GM19395 (cell line): ENCODE data around the gene TSG101.

Source experiments
- ATAC-seq: cut with Tn5 transposase; IDR thresholded peaks from one replicate; pipeline ENCODE4 v1.9.1; 2021; ENCODE audit warnings: mild to moderate bottlenecking, moderate library complexity; ENCODE audit not compliant: unreplicated experiment

The TSG101 gene, protein sequence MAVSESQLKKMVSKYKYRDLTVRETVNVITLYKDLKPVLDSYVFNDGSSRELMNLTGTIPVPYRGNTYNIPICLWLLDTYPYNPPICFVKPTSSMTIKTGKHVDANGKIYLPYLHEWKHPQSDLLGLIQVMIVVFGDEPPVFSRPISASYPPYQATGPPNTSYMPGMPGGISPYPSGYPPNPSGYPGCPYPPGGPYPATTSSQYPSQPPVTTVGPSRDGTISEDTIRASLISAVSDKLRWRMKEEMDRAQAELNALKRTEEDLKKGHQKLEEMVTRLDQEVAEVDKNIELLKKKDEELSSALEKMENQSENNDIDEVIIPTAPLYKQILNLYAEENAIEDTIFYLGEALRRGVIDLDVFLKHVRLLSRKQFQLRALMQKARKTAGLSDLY

GRCh38 chr11:18526521-18527296, at the start of gene TSG101:
Gene TSG101, minus strand, starts transcription at chr11:18526942. Its CDS starts 126 bp downstream, at chr11:18526816.
- ATAC-seq: peak; percentile 97

DNA sequence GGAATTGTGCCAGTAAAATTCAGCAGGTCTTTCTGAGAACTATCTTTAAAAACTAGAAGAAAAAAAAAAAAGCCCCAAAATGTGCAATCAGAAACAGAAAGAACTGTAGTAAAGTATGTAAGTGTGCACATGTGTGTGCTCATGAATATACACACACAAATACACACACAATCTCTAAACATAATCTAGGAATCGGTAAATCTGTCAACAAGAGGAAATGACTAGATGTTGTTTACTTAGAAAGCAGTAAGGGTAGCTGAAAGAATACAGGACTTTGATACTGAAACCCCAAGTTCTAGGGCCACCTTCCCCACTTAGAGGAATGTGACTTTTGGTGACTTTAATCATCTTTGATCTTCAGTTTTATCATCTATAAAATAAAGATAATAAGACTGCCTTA, 48.6 kb upstream of the TSG101 start:
- no peak for ATAC-seq

DNA sequence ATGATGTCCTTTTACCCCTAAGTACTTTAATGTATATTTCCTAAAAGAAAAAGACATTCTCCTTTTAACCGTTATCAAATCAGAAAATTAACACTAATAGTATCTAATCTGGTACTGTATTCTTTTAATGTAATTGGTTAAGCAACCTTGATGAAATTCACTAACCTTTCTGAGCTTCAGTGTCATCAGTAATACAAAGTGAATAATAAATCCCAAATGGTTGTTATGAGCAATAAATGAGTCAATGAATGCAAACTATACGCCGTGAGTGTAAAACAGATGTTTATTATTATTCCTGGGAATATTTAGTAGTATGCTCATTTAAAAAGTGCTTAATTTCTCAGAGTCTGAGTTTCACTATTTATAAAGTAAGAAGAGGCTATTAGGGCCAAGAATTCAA, 40.3 kb upstream of the TSG101 start:
- no peak for ATAC-seq

- ATAC-seq: no peak
Measured at GRCh38 chr11:18566406-18566805, 39.7 kb upstream of the TSG101 start.

DNA sequence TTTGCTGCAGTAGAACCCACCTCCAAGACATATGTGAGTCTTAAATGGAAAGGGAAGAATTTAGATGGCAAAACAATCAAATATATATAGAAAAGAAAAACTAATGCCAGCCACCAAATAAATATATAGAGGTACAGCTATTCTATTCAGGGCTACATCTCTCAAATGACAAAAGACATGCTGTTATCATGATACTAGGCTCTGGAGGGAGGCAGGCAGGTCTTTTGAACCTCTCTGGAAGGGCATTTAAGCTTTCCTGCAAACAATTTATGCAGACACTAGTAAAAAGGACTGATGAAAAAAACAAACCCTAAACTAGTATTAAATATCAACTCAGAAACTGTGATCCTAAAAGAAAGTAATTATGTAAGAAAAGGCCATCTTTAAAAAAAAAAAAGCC, 37.4 kb upstream of the TSG101 start:
- ATAC-seq: no peak

DNA sequence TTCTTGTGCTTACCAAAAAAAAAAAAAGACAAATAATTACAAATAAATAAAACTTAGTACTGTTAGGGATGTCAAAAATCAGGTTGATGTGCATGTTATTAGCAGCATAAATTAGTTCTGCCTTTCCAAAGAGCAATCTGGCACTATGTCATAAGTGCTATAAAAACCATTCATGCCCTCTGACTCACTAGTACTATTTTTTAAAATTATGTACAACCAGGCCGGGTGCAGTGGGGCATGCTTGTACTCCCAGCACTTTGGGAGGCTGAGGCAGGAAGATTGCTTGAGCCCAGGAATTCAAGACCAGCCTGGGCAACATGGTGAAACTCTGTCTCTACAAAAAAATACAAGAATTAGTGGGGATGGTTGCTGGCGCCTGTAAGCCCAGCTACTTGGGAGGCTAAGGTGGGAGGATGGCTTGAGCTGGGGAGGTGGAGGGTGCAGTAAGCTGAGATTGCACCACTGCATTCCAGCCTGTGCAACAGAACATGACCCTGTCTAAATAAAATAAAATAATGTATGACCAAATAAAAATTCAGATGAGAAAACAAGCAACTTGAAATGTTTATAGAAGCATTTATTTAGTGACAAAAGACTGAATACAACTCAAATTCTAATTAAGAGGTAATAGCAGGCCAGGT, 36.5 kb upstream of the TSG101 start:
- ATAC-seq: no peak

DNA sequence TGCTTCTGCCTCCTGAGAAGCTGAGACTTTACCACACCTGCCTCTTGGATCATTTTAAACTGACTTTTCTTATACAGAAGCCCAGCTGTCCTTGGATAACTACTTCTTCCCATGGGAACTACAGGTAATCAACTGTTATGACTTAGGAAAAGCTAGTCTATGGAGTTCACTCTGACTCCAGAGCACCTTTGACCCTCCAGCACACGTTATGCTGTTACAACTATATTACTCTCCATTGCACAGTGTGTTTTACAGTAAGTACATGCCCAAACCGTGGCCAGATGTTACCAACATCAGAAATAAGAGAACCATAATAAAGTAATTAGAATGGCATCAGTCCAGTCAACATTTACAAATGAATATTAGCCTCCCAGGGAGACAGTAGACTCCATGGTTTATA, 21.3 kb upstream of the TSG101 start:
- ATAC-seq: no peak

- peak; percentile 56 for ATAC-seq
Measured at GRCh38 chr11:18540207-18541009, 13.7 kb upstream of the TSG101 start.

GRCh38 chr11:18536209-18536608, 9.5 kb upstream of the TSG101 start:
- no peak for ATAC-seq

DNA sequence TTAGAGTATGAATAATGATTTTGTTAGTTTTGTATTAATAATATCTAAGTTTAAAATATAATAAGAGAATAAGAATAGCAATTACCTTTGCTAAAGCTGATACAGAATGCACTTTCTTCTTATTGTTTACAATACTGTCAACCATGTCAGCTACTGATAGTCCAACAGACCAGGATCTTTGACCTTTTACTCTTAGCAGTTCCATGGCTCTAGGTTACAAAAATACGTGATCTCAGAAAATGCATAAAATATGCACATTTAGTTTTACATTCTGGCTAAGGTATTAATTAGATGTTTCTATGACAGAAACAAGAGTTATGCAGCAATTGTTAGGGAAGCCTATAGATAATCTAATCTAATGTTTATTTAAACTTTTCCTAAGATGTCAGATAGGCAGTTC, 7.5 kb upstream of the TSG101 start:
- ATAC-seq: no peak

DNA sequence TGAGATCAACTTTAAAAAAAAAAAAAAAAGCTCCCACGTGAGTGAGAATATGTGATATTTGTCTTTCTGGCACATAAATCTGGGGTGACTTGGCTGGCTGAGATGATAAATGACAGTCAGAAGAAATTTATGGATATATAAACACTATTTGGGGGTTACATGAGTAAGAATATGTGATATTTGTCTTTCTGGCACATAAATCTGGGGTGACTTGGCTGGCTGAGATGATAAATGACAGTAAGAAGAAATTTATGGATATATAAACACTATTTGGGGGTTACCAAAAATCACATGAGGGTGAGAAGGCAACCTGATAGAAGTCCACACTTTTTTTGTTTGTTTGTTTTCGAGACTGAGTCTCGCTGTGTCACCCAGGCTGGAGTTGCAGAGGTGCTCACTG, 6.6 kb upstream of the TSG101 start:
- no peak for ATAC-seq

DNA sequence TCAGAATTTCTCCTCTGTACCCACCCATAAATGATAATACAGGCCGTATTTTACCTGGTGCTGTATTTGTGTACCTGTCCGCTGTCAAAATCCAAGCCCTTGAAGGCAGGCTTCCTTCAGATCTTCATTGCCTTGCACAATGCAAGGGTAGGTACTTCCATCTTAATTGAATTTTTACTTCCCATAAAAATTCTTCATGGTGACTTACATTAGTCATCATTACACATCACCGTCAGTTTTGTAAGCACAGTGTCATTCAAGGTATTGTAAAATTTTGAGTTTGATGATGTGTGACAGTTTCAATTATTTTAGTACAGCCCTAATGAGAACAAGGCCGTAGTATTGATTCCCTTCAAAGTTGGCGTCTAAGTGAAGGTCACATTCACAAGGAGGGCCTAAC, 770 bp upstream of the TSG101 start:
- ATAC-seq: no peak

GRCh38 chr11:18526130-18526520, 617 bp downstream of the TSG101 start:
- ATAC-seq: no peak

DNA sequence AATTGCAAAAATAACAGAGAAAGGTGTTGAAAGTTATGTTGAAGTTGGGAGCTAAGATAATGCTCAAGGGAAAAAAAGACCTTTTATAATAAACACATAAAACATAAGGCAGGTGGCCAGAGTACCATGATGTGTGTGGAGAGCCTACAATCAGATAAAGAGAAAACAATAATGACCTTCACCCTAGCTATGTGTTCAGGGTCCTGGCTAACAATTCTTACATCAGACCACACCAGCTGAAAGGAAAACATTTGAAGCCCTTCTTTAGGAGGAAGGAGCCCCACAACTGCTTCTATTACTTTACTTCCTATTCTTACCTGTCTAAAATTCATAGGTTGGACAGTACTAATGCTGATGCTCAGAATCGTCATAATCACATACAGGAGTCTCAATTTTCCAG, 2.5 kb downstream of the TSG101 start:
- no peak for ATAC-seq

GRCh38 chr11:18523084-18523483, 3.7 kb downstream of the TSG101 start:
- no peak for ATAC-seq

DNA sequence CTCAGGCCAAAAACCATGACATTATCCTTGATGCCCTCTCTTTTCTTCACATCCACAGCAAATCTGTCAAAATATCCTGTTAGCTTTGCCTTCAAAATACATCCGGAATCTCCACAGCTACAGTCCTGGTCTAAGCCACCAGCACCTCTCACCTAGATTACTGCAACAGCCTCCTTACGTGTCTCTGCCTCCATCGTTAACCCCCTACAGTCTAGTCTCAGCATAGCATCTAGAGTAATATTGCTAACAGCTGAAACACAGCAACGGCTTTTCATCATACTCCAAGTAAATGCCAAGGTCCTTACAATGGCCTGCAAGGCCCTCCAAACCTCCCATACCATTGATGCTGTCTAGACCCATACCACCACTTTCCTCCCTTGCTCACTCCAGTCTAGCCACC, 4.4 kb downstream of the TSG101 start:
- ATAC-seq: no peak

GRCh38 chr11:18521122-18521521, 5.6 kb downstream of the TSG101 start:
- ATAC-seq: no peak

DNA sequence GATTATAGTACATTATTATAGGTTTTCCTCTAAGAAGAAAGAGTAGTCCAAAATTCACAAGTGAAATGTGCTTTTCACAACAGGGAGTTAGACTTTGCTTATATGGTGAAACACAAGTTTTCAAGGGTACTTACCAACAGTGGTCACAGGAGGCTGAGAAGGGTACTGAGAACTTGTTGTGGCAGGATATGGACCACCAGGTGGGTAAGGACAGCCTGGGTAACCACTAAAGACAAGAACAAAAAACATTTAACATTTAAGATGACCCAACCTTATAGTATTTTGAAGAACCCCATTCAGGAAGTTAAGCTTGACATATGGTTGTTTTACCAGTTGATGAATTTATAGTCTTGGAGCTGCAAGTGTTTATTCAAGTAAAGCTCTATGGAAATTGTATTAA, 24.4 kb downstream of the TSG101 start:
- no peak for ATAC-seq

DNA sequence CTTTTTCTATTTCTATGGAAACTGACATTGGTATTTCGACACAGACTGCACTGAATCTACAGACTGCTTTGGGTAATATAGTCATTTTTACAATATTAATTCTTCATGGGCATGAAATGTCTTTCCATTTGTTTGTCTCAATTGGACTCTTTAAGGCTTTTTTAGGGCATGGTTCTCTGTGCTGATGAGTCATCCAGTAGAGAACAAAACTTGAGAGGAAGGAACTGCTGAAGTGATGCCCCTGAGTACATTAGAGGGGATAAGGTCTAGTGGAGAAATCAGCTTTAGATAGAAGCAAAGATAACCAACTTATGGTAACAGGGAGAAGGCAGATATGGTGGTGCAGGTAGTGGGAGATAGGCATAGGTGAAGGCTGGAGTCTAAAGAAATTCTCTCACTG, 25.1 kb downstream of the TSG101 start:
- ATAC-seq: no peak

- no peak for ATAC-seq
Measured at GRCh38 chr11:18498039-18498438, 28.7 kb downstream of the TSG101 start.

DNA sequence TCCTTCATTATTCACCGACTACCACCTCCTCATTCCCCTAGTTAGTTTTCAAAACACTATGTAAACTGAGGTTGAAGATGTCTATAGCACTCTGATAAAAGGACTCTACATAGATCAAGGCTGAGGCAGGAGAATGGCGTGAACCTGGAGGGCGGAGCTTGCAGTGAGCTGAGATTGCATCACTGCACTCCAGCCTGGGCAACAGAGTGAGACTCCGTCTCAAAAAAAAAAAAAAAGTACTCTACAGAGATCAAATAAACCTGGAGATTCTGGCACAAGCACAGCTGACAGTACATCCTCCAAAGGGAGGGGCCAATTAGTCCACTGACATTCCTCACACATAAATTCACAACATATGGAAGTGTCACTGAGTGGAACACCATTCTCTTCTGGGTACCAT, 31.0 kb downstream of the TSG101 start:
- no peak for ATAC-seq
